ENCODE data around the gene SPATA31E1.

SPATA31E1 gene

GRCh38 chr9:87876708-87877107, 6.0 kb upstream of the SPATA31E1 start:
- H3K4me3 ChIP-seq (ENCODE audit: low read length): no peak overlapping the region
- no peak for TF ChIP-seq CTCF (conservative IDR thresholded peaks at IDR 0.05; ENCODE audit: low read length)
- no peak for DNase-seq (ENCODE audit: low read depth)

- no peak overlapping the region for H3K4me3 ChIP-seq (ENCODE audit: low read length)
- 0 out of 2 replicates have a peak, but pooled peaks have one; percentile 2 for TF ChIP-seq CTCF (conservative IDR thresholded peaks at IDR 0.05; ENCODE audit: low read length)
- peak; percentile 78 for DNase-seq (ENCODE audit: low read depth)
Observed at GRCh38 chr9:87878989-87879511, 3.6 kb upstream of the SPATA31E1 start.

- H3K4me3 ChIP-seq (ENCODE audit: low read length): no peak overlapping the region
- no peak for DNase-seq (ENCODE audit: low read depth)
- no peak for TF ChIP-seq CTCF (conservative IDR thresholded peaks at IDR 0.05; ENCODE audit: low read length)
Observed at GRCh38 chr9:87880116-87880515, 2.6 kb upstream of the SPATA31E1 start.

GRCh38 chr9:87880683-87881082, 2.0 kb upstream of the SPATA31E1 start:
- H3K4me3 ChIP-seq (ENCODE audit: low read length): no peak overlapping the region
- TF ChIP-seq CTCF (conservative IDR thresholded peaks at IDR 0.05; ENCODE audit: low read length): no peak
- no peak for DNase-seq (ENCODE audit: low read depth)

GRCh38 chr9:87883274-87883673, 597 bp downstream of the SPATA31E1 start:
- no peak for DNase-seq (ENCODE audit: low read depth)
- H3K4me3 ChIP-seq (ENCODE audit: low read length): no peak overlapping the region
- TF ChIP-seq CTCF (conservative IDR thresholded peaks at IDR 0.05; ENCODE audit: low read length): no peak

GRCh38 chr9:87883990-87884389, 1.3 kb downstream of the SPATA31E1 start:
- TF ChIP-seq CTCF (conservative IDR thresholded peaks at IDR 0.05; ENCODE audit: low read length): no peak
- no peak for DNase-seq (ENCODE audit: low read depth)
- H3K4me3 ChIP-seq (ENCODE audit: low read length): no peak overlapping the region

GRCh38 chr9:87884578-87885459, 2.1 kb downstream of the SPATA31E1 start:
- H3K4me3 ChIP-seq (ENCODE audit: low read length): no peak overlapping the region
- no peak for DNase-seq (ENCODE audit: low read depth)
- TF ChIP-seq CTCF (conservative IDR thresholded peaks at IDR 0.05; ENCODE audit: low read length): no peak
